ENCODE results near the gene RANBP9. TPM values are rescaled to one million over a fixed set of nuclear protein-coding genes. Genes with fewer than 3 reads are reported as not detected.

Gene RANBP9
- total and polyA plus RNA-seq, 2 donors from 2014 or later = 16.4 to 29.0 TPM

GRCh38 chr6:13574571-13575376 is 136.9 kb downstream of the RANBP9 start, which contains the start of gene SIRT5:
SIRT5 (plus strand) TSS chr6:13574601; CDS start chr6:13584111, 9,510 bp downstream.
- peak within 1 kb of the TSS; percentile 98 for H3K27ac ChIP-seq (ENCODE audit: low read depth in 2 of 2, low read length in 2 of 2)
- no peaks in the 10 kb centered on the region for H3K27me3 ChIP-seq (ENCODE audit: control insufficient read depth, insufficient read depth, low read length)
- H3K9me3 ChIP-seq (ENCODE audit: control insufficient read depth in 2 of 3, insufficient read depth in 1 of 3, low read length in 3 of 3) = peaks cover 0 to 4% (median 0%) of the 10 kb centered on the region in 3 donors
- peak within 1 kb of the TSS; percentile 75 to 81 (median 76) for H3K4me3 ChIP-seq (ENCODE audit: low read length in 3 of 3)
- H3K36me3 ChIP-seq (ENCODE audit: control insufficient read depth in 2 of 3, insufficient read depth in 3 of 3, low read length in 3 of 3) = peaks cover 0 to under 1% (median 0%) of the 10 kb centered on the region in 3 donors
- FAIRE-seq (no peak), DNase-seq (peak; percentile 88 to 95 (median 93))
- H3K9ac ChIP-seq (ENCODE audit: low read length in 3 of 3) = peak within 1 kb of the TSS; percentile 36 to 87 (median 84)
- peaks cover 0 to 6% (median 5%) of the 10 kb centered on the region in 3 donors for H3K4me1 ChIP-seq (ENCODE audit: control insufficient read depth in 2 of 3, insufficient read depth in 2 of 3, low read depth in 1 of 3, low read length in 3 of 3)
- intact Hi-C loops (cut with DNase I) = no loop called here
- TF ChIP-seq CTCF (IDR thresholded peaks at IDR 0.05; ENCODE audit: borderline replicate concordance, extremely low read depth, insufficient read depth) = no peak

- no peak for FAIRE-seq
Measured at GRCh38 chr6:13574149-13574570, 137.5 kb downstream of the RANBP9 start.

GRCh38 chr6:13573669-13574110 is 137.9 kb downstream of the RANBP9 start:
- FAIRE-seq (no peak), DNase-seq (peak in 3 of 5 donors; percentile 53 to 67 (median 59))
- TF ChIP-seq CTCF (IDR thresholded peaks at IDR 0.05; ENCODE audit: borderline replicate concordance, extremely low read depth, insufficient read depth) = no peak
- peaks cover 0 to 6% (median 5%) of the 10 kb centered on the region in 3 donors for H3K4me1 ChIP-seq (ENCODE audit: control insufficient read depth in 2 of 3, insufficient read depth in 2 of 3, low read depth in 1 of 3, low read length in 3 of 3)
- H3K9me3 ChIP-seq (ENCODE audit: control insufficient read depth in 2 of 3, insufficient read depth in 1 of 3, low read length in 3 of 3) = peaks cover 0 to 4% (median 0%) of the 10 kb centered on the region in 3 donors
- peak overlapping the region in 1 of 2 donors; percentile 54 for H3K27ac ChIP-seq (ENCODE audit: low read depth in 2 of 2, low read length in 2 of 2)
- no peaks in the 10 kb centered on the region for H3K27me3 ChIP-seq (ENCODE audit: control insufficient read depth, insufficient read depth, low read length)
- intact Hi-C loops (cut with DNase I) = no loop called here
- H3K4me3 ChIP-seq (ENCODE audit: low read length in 3 of 3) = peak overlapping the region; percentile 75 to 81 (median 76)
- H3K9ac ChIP-seq (ENCODE audit: low read length in 3 of 3) = peak overlapping the region; percentile 32 to 83 (median 83)
- no peaks in the 10 kb centered on the region for H3K36me3 ChIP-seq (ENCODE audit: control insufficient read depth in 2 of 3, insufficient read depth in 3 of 3, low read length in 3 of 3)

More at GRCh38 chr6:13574149-13574570, 137.5 kb downstream of the RANBP9 start:
- Histone ChIP-seq H3K9ac (ENCODE audit: low read length in 3 of 3) (peak overlapping the region in 2 of 3 donors; percentile 32 to 52), H3K27ac (ENCODE audit: low read depth in 2 of 2, low read length in 2 of 2) (peak overlapping the region; percentile 98), H3K4me3 (ENCODE audit: low read length in 3 of 3) (peak overlapping the region; percentile 75 to 81 (median 76)), H3K36me3 (ENCODE audit: control insufficient read depth in 2 of 3, insufficient read depth in 3 of 3, low read length in 3 of 3) (no peaks in the 10 kb centered on the region), H3K27me3 (ENCODE audit: control insufficient read depth, insufficient read depth, low read length) (no peaks in the 10 kb centered on the region), H3K4me1 (ENCODE audit: control insufficient read depth in 2 of 3, insufficient read depth in 2 of 3, low read depth in 1 of 3, low read length in 3 of 3) (peaks cover 0 to 6% (median 5%) of the 10 kb centered on the region in 3 donors), H3K9me3 (ENCODE audit: control insufficient read depth in 2 of 3, insufficient read depth in 1 of 3, low read length in 3 of 3) (peaks cover 0 to 4% (median 0%) of the 10 kb centered on the region in 3 donors)
- peak; percentile 54 for TF ChIP-seq CTCF (IDR thresholded peaks at IDR 0.05; ENCODE audit: borderline replicate concordance, extremely low read depth, insufficient read depth)
- peak; percentile 96 to 98 (median 98) for DNase-seq
- intact Hi-C loops (cut with DNase I) = no loop called here

Measured in kidney (tissue), 14 donors.